Measurements from ENCODE around the gene KIF26B.

The KIF26B gene

GRCh38 chr1:245361951-245362350, 207.2 kb downstream of the KIF26B start:
- Histone ChIP-seq H2BK120ac (ENCODE audit: low read depth, low read length) (no peak overlapping the region), H3K79me2 (ENCODE audit: control insufficient read depth, insufficient read depth, low read length) (no peaks in the 10 kb centered on the region), H3K79me1 (ENCODE audit: low read length) (no peaks in the 10 kb centered on the region), H3K4me1 (ENCODE audit: control insufficient read depth, low read depth, low read length) (no peaks in the 10 kb centered on the region), H3K4me2 (ENCODE audit: low read length) (no peak overlapping the region), H3K18ac (ENCODE audit: low read length) (no peak overlapping the region), H2BK5ac (ENCODE audit: low read length) (no peak overlapping the region), H4K8ac (ENCODE audit: low read depth, low read length) (no peak overlapping the region), H4K5ac (ENCODE audit: low read length) (no peak overlapping the region), H3K23ac (ENCODE audit: low read length) (no peak overlapping the region), H3K56ac (ENCODE audit: low read length) (no peak overlapping the region), H3K36me3 (ENCODE audit: control insufficient read depth, insufficient read depth, low read length) (no peaks in the 10 kb centered on the region), H2AK5ac (ENCODE audit: low read length) (no peak overlapping the region), H3K4me3 (ENCODE audit: low read length) (no peak overlapping the region), H3K27ac (ENCODE audit: low read depth, low read length) (no peak overlapping the region), H2BK15ac (replicated peaks; ENCODE audit: low read depth) (no peak overlapping the region), H3K9ac (ENCODE audit: low read length) (no peak overlapping the region), H3K27me3 (ENCODE audit: insufficient read depth, low read length, poor library complexity) (no peaks in the 10 kb centered on the region), H3K4ac (ENCODE audit: low read depth, low read length) (no peak overlapping the region)
- no peak for DNase-seq
- WGBS (ENCODE audit: extremely low coverage, insufficient coverage, low lambda C conversion rate), result no CpG with 5 or more reads among the region's 15 CpGs

GRCh38 chr1:245363461-245364200, 208.8 kb downstream of the KIF26B start:
- Histone ChIP-seq H4K8ac (ENCODE audit: low read depth, low read length) (no peak overlapping the region), H3K4ac (ENCODE audit: low read depth, low read length) (no peak overlapping the region), H3K27ac (ENCODE audit: low read depth, low read length) (no peak overlapping the region), H3K56ac (ENCODE audit: low read length) (no peak overlapping the region), H3K79me1 (ENCODE audit: low read length) (no peaks in the 10 kb centered on the region), H3K23ac (ENCODE audit: low read length) (no peak overlapping the region), H2BK15ac (replicated peaks; ENCODE audit: low read depth) (no peak overlapping the region), H3K4me2 (ENCODE audit: low read length) (no peak overlapping the region), H3K18ac (ENCODE audit: low read length) (no peak overlapping the region), H3K4me3 (ENCODE audit: low read length) (no peak overlapping the region), H2BK5ac (ENCODE audit: low read length) (no peak overlapping the region), H2AK5ac (ENCODE audit: low read length) (no peak overlapping the region), H2BK120ac (ENCODE audit: low read depth, low read length) (no peak overlapping the region), H3K79me2 (ENCODE audit: control insufficient read depth, insufficient read depth, low read length) (no peaks in the 10 kb centered on the region), H3K27me3 (ENCODE audit: insufficient read depth, low read length, poor library complexity) (no peaks in the 10 kb centered on the region), H3K9ac (ENCODE audit: low read length) (no peak overlapping the region), H4K5ac (ENCODE audit: low read length) (no peak overlapping the region), H3K36me3 (ENCODE audit: control insufficient read depth, insufficient read depth, low read length) (no peaks in the 10 kb centered on the region), H3K4me1 (ENCODE audit: control insufficient read depth, low read depth, low read length) (no peaks in the 10 kb centered on the region)
- no peak for DNase-seq
- no CpG with 5 or more reads among the region's 15 CpGs for WGBS (ENCODE audit: extremely low coverage, insufficient coverage, low lambda C conversion rate)

- no CpG with 5 or more reads among the region's 21 CpGs for WGBS (ENCODE audit: extremely low coverage, insufficient coverage, low lambda C conversion rate)
- H3K79me1 ChIP-seq (ENCODE audit: low read length), result no peaks in the 10 kb centered on the region
These were observed 210.6 kb downstream of the KIF26B start for GRCh38 chr1:245365095-245366020.

GRCh38 chr1:245366886-245367285, 212.1 kb downstream of the KIF26B start:
- Histone ChIP-seq H3K9ac (ENCODE audit: low read length) (no peak overlapping the region), H4K5ac (ENCODE audit: low read length) (no peak overlapping the region), H3K36me3 (ENCODE audit: control insufficient read depth, insufficient read depth, low read length) (no peaks in the 10 kb centered on the region), H3K4ac (ENCODE audit: low read depth, low read length) (no peak overlapping the region), H3K79me1 (ENCODE audit: low read length) (no peaks in the 10 kb centered on the region), H3K23ac (ENCODE audit: low read length) (no peak overlapping the region), H3K4me3 (ENCODE audit: low read length) (no peak overlapping the region), H3K18ac (ENCODE audit: low read length) (no peak overlapping the region), H2BK120ac (ENCODE audit: low read depth, low read length) (no peak overlapping the region), H3K56ac (ENCODE audit: low read length) (no peak overlapping the region), H2BK15ac (replicated peaks; ENCODE audit: low read depth) (no peak overlapping the region), H3K27me3 (ENCODE audit: insufficient read depth, low read length, poor library complexity) (no peaks in the 10 kb centered on the region), H3K27ac (ENCODE audit: low read depth, low read length) (no peak overlapping the region), H3K4me1 (ENCODE audit: control insufficient read depth, low read depth, low read length) (no peaks in the 10 kb centered on the region), H2AK5ac (ENCODE audit: low read length) (no peak overlapping the region), H2BK5ac (ENCODE audit: low read length) (no peak overlapping the region), H4K8ac (ENCODE audit: low read depth, low read length) (no peak overlapping the region), H3K4me2 (ENCODE audit: low read length) (no peak overlapping the region), H3K79me2 (ENCODE audit: control insufficient read depth, insufficient read depth, low read length) (no peaks in the 10 kb centered on the region)
- WGBS (ENCODE audit: extremely low coverage, insufficient coverage, low lambda C conversion rate), result no CpG with 5 or more reads among the region's 19 CpGs
- DNase-seq, result no peak

More at GRCh38 chr1:245365095-245366020, 210.6 kb downstream of the KIF26B start:
- Histone ChIP-seq H3K27me3 (ENCODE audit: insufficient read depth, low read length, poor library complexity) (no peaks in the 10 kb centered on the region), H3K4me2 (ENCODE audit: low read length) (no peak overlapping the region), H3K79me2 (ENCODE audit: control insufficient read depth, insufficient read depth, low read length) (no peaks in the 10 kb centered on the region), H3K9ac (ENCODE audit: low read length) (no peak overlapping the region), H2BK5ac (ENCODE audit: low read length) (no peak overlapping the region), H3K27ac (ENCODE audit: low read depth, low read length) (no peak overlapping the region), H3K4me3 (ENCODE audit: low read length) (no peak overlapping the region), H4K8ac (ENCODE audit: low read depth, low read length) (no peak overlapping the region), H3K23ac (ENCODE audit: low read length) (no peak overlapping the region), H3K4me1 (ENCODE audit: control insufficient read depth, low read depth, low read length) (no peaks in the 10 kb centered on the region), H3K56ac (ENCODE audit: low read length) (no peak overlapping the region), H3K4ac (ENCODE audit: low read depth, low read length) (no peak overlapping the region), H2BK120ac (ENCODE audit: low read depth, low read length) (no peak overlapping the region), H4K5ac (ENCODE audit: low read length) (no peak overlapping the region), H2BK15ac (replicated peaks; ENCODE audit: low read depth) (no peak overlapping the region), H2AK5ac (ENCODE audit: low read length) (no peak overlapping the region), H3K18ac (ENCODE audit: low read length) (no peak overlapping the region), H3K36me3 (ENCODE audit: control insufficient read depth, insufficient read depth, low read length) (no peaks in the 10 kb centered on the region)
- DNase-seq, result no peak

- H4K5ac ChIP-seq (ENCODE audit: low read length), result no peak overlapping the region
- H3K4ac ChIP-seq (ENCODE audit: low read depth, low read length), result no peak overlapping the region
- H2BK5ac ChIP-seq (ENCODE audit: low read length), result no peak overlapping the region
These were observed 215.5 kb downstream of the KIF26B start for GRCh38 chr1:245370175-245370825.

More at GRCh38 chr1:245370175-245370825, 215.5 kb downstream of the KIF26B start:
- H2AK5ac ChIP-seq (ENCODE audit: low read length), result no peak overlapping the region
- no peaks in the 10 kb centered on the region for H3K79me2 ChIP-seq (ENCODE audit: control insufficient read depth, insufficient read depth, low read length)
- H3K18ac ChIP-seq (ENCODE audit: low read length), result no peak overlapping the region
- DNase-seq, result no peak
- no peaks in the 10 kb centered on the region for H3K36me3 ChIP-seq (ENCODE audit: control insufficient read depth, insufficient read depth, low read length)
- H2BK120ac ChIP-seq (ENCODE audit: low read depth, low read length), result no peak overlapping the region
- no peak overlapping the region for H2BK15ac ChIP-seq (replicated peaks; ENCODE audit: low read depth)
- no peaks in the 10 kb centered on the region for H3K79me1 ChIP-seq (ENCODE audit: low read length)
- H3K4me3 ChIP-seq (ENCODE audit: low read length), result no peak overlapping the region
- no CpG with 5 or more reads among the region's 15 CpGs for WGBS (ENCODE audit: extremely low coverage, insufficient coverage, low lambda C conversion rate)
- H3K23ac ChIP-seq (ENCODE audit: low read length), result no peak overlapping the region
- H3K27ac ChIP-seq (ENCODE audit: low read depth, low read length), result no peak overlapping the region
- H3K56ac ChIP-seq (ENCODE audit: low read length), result no peak overlapping the region
- H3K9ac ChIP-seq (ENCODE audit: low read length), result no peak overlapping the region
- H3K27me3 ChIP-seq (ENCODE audit: insufficient read depth, low read length, poor library complexity), result no peaks in the 10 kb centered on the region
- no peaks in the 10 kb centered on the region for H3K4me1 ChIP-seq (ENCODE audit: control insufficient read depth, low read depth, low read length)
- H3K4me2 ChIP-seq (ENCODE audit: low read length), result no peak overlapping the region
- no peak overlapping the region for H4K8ac ChIP-seq (ENCODE audit: low read depth, low read length)

Data from mesendoderm (in vitro differentiated cells).